Measurements from ENCODE around the gene MYADML2. TPM values are rescaled to one million over a fixed set of nuclear protein-coding genes. Genes with fewer than 3 reads are reported as not detected.

The MYADML2 gene
- total and polyA plus RNA-seq, 2 of the 8 experiments (the other 6 are each of a cell fraction or from before 2014, with no cell fraction given) = 0.26 to 0.47 TPM

- TF ChIP-seq, protein P1, sequence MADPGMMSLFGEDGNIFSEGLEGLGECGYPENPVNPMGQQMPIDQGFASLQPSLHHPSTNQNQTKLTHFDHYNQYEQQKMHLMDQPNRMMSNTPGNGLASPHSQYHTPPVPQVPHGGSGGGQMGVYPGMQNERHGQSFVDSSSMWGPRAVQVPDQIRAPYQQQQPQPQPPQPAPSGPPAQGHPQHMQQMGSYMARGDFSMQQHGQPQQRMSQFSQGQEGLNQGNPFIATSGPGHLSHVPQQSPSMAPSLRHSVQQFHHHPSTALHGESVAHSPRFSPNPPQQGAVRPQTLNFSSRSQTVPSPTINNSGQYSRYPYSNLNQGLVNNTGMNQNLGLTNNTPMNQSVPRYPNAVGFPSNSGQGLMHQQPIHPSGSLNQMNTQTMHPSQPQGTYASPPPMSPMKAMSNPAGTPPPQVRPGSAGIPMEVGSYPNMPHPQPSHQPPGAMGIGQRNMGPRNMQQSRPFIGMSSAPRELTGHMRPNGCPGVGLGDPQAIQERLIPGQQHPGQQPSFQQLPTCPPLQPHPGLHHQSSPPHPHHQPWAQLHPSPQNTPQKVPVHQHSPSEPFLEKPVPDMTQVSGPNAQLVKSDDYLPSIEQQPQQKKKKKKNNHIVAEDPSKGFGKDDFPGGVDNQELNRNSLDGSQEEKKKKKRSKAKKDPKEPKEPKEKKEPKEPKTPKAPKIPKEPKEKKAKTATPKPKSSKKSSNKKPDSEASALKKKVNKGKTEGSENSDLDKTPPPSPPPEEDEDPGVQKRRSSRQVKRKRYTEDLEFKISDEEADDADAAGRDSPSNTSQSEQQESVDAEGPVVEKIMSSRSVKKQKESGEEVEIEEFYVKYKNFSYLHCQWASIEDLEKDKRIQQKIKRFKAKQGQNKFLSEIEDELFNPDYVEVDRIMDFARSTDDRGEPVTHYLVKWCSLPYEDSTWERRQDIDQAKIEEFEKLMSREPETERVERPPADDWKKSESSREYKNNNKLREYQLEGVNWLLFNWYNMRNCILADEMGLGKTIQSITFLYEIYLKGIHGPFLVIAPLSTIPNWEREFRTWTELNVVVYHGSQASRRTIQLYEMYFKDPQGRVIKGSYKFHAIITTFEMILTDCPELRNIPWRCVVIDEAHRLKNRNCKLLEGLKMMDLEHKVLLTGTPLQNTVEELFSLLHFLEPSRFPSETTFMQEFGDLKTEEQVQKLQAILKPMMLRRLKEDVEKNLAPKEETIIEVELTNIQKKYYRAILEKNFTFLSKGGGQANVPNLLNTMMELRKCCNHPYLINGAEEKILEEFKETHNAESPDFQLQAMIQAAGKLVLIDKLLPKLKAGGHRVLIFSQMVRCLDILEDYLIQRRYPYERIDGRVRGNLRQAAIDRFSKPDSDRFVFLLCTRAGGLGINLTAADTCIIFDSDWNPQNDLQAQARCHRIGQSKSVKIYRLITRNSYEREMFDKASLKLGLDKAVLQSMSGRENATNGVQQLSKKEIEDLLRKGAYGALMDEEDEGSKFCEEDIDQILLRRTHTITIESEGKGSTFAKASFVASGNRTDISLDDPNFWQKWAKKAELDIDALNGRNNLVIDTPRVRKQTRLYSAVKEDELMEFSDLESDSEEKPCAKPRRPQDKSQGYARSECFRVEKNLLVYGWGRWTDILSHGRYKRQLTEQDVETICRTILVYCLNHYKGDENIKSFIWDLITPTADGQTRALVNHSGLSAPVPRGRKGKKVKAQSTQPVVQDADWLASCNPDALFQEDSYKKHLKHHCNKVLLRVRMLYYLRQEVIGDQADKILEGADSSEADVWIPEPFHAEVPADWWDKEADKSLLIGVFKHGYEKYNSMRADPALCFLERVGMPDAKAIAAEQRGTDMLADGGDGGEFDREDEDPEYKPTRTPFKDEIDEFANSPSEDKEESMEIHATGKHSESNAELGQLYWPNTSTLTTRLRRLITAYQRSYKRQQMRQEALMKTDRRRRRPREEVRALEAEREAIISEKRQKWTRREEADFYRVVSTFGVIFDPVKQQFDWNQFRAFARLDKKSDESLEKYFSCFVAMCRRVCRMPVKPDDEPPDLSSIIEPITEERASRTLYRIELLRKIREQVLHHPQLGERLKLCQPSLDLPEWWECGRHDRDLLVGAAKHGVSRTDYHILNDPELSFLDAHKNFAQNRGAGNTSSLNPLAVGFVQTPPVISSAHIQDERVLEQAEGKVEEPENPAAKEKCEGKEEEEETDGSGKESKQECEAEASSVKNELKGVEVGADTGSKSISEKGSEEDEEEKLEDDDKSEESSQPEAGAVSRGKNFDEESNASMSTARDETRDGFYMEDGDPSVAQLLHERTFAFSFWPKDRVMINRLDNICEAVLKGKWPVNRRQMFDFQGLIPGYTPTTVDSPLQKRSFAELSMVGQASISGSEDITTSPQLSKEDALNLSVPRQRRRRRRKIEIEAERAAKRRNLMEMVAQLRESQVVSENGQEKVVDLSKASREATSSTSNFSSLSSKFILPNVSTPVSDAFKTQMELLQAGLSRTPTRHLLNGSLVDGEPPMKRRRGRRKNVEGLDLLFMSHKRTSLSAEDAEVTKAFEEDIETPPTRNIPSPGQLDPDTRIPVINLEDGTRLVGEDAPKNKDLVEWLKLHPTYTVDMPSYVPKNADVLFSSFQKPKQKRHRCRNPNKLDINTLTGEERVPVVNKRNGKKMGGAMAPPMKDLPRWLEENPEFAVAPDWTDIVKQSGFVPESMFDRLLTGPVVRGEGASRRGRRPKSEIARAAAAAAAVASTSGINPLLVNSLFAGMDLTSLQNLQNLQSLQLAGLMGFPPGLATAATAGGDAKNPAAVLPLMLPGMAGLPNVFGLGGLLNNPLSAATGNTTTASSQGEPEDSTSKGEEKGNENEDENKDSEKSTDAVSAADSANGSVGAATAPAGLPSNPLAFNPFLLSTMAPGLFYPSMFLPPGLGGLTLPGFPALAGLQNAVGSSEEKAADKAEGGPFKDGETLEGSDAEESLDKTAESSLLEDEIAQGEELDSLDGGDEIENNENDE (IDR thresholded peaks at IDR 0.05; ENCODE audit: insufficient replicate concordance, low read length) = no peak
Measured at GRCh38 chr17:81978524-81979298, 31.7 kb upstream of the MYADML2 start (continued).
